Heart left ventricle (tissue), 16 donors: ENCODE results near the gene FBLN2. TPM values are rescaled to one million over a fixed set of nuclear protein-coding genes. Genes with fewer than 3 reads are reported as not detected.
A peak's percentile ranks its signal among the peaks of the same experiment; 100 is the strongest.

Experiments
- ATAC-seq, 4 donors: fragments of 200-7000 bp; cut with Tn5 transposase; one replicate each; pipeline ENCODE4 v1.9.1; 2020 to 2022; ENCODE audit warnings: moderate library complexity in 4 of 4, mild to moderate bottlenecking in 3 of 4, moderate number of reproducible peaks in 1 of 4
- DNase-seq, 5 donors: peaks; one replicate each; pipeline ENCODE4 v3.0.0-alpha.2; 2020
- H3K27ac ChIP-seq, 12 donors: fragments of 200-600 bp; sonication (generic) in 4 of 12; one replicate each; pipeline versions ENCODE4 v1.5.0 to v1.8.0; 2016 to 2022; ENCODE audit warnings: mild to moderate bottlenecking in 2 of 12
- H3K27me3 ChIP-seq, 9 donors: fragments of 200-600 bp; sonication (generic) in 2 of 9; one replicate each; pipeline versions ENCODE4 v1.5.1 to v1.8.0; 2016 to 2022; ENCODE audit warnings: mild to moderate bottlenecking in 3 of 9
- H3K36me3 ChIP-seq, 9 donors: fragments of 200-600 bp; sonication (generic) in 2 of 9; one replicate each; pipeline versions ENCODE4 v1.5.0 to v1.8.0; 2018 to 2022; ENCODE audit warnings: mild to moderate bottlenecking in 2 of 9
- H3K4me1 ChIP-seq, 12 donors: fragments of 200-600 bp; sonication (generic) in 4 of 12; one replicate each; pipeline versions ENCODE4 v1.5.0 to v1.8.0; 2016 to 2022; ENCODE audit warnings: mild to moderate bottlenecking in 3 of 12
- H3K4me3 ChIP-seq, 12 donors: fragments of 200-600 bp; sonication (generic) in 4 of 12; one replicate each; pipeline versions ENCODE4 v1.5.0 to v1.8.0; 2017 to 2022; ENCODE audit warnings: mild to moderate bottlenecking in 9 of 12, moderate library complexity in 4 of 12
- H3K9me3 ChIP-seq, 12 donors: fragments of 200-600 bp; sonication (generic) in 4 of 12; one replicate each; pipeline versions ENCODE4 v1.5.0 to v1.8.0; 2016 to 2022; ENCODE audit warnings: mild to moderate bottlenecking in 1 of 12
- CTCF ChIP-seq, 12 donors: fragments of 200-600 bp; sonication (generic) in 4 of 12; IDR thresholded peaks; one replicate each; pipeline versions ENCODE4 v1.5.0 to v1.8.0; 2018 to 2022; ENCODE audit warnings: antibody characterized with exemption in 12 of 12, mild to moderate bottlenecking in 5 of 12
- POLR2A ChIP-seq, 2 donors: fragments of 450-650 bp; IDR thresholded peaks; one replicate each; pipeline ENCODE4 v1.6.1; 2017; ENCODE audit warnings: antibody characterized with exemption in 2 of 2, mild to moderate bottlenecking in 2 of 2, moderate library complexity in 2 of 2
- WGBS, 4 donors: extraction: QIAGEN DNeasy Blood & Tissue Kit in 2 of 4; methylation state at CpG; one replicate each; pipeline versions ENCODE4 v1.1.5 to v1.1.7; 2013 to 2018; 5-methylcytosine and 5-hydroxymethylcytosine counted together
- intact Hi-C, 10 donors: fragments of 100-400 bp; cut with DNase I; formaldehyde crosslinking; loops; one replicate each; pipeline versions ENCODE4 v1.11.1 to v1.14.2; 2022
- polyA plus RNA-seq, 2 donors: library from polyadenylated mRNA; stranded (reverse); fragments of 200-250 nt; gene quantifications; one replicate each; pipeline ENCODE4 v1.2.3, GENCODE V29; 2013
- total RNA-seq, 9 donors: library from RNA; depleted of rRNA in 2 of 9; stranded (reverse); fragments of >200 nt in 2 of 9; fragmentation: NEBNext Ultra II Directional in 3 of 9; extraction: Animal tissue kit (Norgen Biotek cat#: 25700) in 3 of 9; gene quantifications; one replicate each; pipeline versions ENCODE4 v1.1.0 to v1.2.4, GENCODE V29; 2016 to 2023
- donor health status: ischemic (EF 13 %, LVEDD 7.1; RV severe dilation, severe dysfunction).
- donor health status: healthy with polysubstance abuse.
- donor health status: DM: no; HTN: yes; CAD: no.
- donor health status: DM: no; HTN: no; CAD: no.
- donor health status: ischemic (EF 25% LVEDD 6.9; RV normal size, moderate dysfunction).
- donor health status: ischemic (EF 25% LVEDD 5.7; RV mildly dilated, moderate dysfunction).
- donor health status: healthy.
- donor health status: DM: yes; HTN: yes; CAD: no.
- donor health status: ischemic (EF 35%, LVEDD 5.7; RV mildly dilated, moderate dysfunction).
- donor health status: nonischemic (EF 11% LVEDD 7.7; RV severe dilation, severe dysfunction).
- donor health status: DM: yes; HTN: yes; CAD: no.
- donor health status: PGD.
- donor health status: ischemic (EF 29% LVEDD 5.4; RV normal size, mild dysfunction).
- donor health status: nonischemic (EF 23%, LVEDD 6.1; RV moderate dilation, normal function).

The FBLN2 gene
- total and polyA plus RNA-seq, 11 donors: 16.5 to 118 (median 42.7) TPM

- TF ChIP-seq CTCF (IDR thresholded peaks at IDR 0.05) (no peak), POLR2A (IDR thresholded peaks at IDR 0.05) (no peak)
Measured at GRCh38 chr3:13507247-13507569, 41.7 kb upstream of the FBLN2 start.

GRCh38 chr3:13507570-13508339 is 41.2 kb upstream of the FBLN2 start:
- ATAC-seq (peak in 3 of 4 donors; percentile 32 to 55 (median 46)), DNase-seq (peak in 2 of 5 donors; percentile 53 to 64)
- peaks cover 0 to 12% (median 0%) of the 10 kb centered on the region in 9 donors for H3K36me3 ChIP-seq
- peaks cover 0 to 7% (median 0%) of the 10 kb centered on the region in 12 donors for H3K4me1 ChIP-seq
- WGBS, 4 donors: 58 to 68% (median 60%) methylated on average over 15 to 20 of the region's 20 CpGs
- no peak for TF ChIP-seq POLR2A (IDR thresholded peaks at IDR 0.05)
- TF ChIP-seq CTCF (IDR thresholded peaks at IDR 0.05): no peak
- no peaks in the 10 kb centered on the region for H3K27me3 ChIP-seq
- intact Hi-C loops: loop anchor here in 2 of 10 donors (5.0 to 10.0 kb wide), 2 partner anchors 57 to 60 kb away; no protein-coding TSS in a partner anchor
- H3K4me3 ChIP-seq: no peak overlapping the region
- H3K27ac ChIP-seq: peak overlapping the region in 1 of 12 donors; percentile 24
- H3K9me3 ChIP-seq: no peaks in the 10 kb centered on the region

More at GRCh38 chr3:13507247-13507569, 41.7 kb upstream of the FBLN2 start:
- Histone ChIP-seq H3K27me3 (no peaks in the 10 kb centered on the region), H3K9me3 (no peaks in the 10 kb centered on the region), H3K4me3 (no peak overlapping the region), H3K36me3 (peaks cover 0 to 12% (median 0%) of the 10 kb centered on the region in 9 donors), H3K27ac (peak overlapping the region in 1 of 12 donors; percentile 24), H3K4me1 (peaks cover 0 to 7% (median 0%) of the 10 kb centered on the region in 12 donors)
- DNase-seq: peak in 1 of 5 donors; percentile 10
- WGBS, 4 donors: 75 to 87% (median 78%) methylated on average over 3 of the region's 3 CpGs
- intact Hi-C loops: loop anchor here in 2 of 10 donors (5.0 to 10.0 kb wide), 2 partner anchors 58 to 60 kb away; no protein-coding TSS in a partner anchor
- ATAC-seq: no peak

- Histone ChIP-seq H3K27me3 (no peaks in the 10 kb centered on the region), H3K27ac (no peak overlapping the region), H3K9me3 (no peaks in the 10 kb centered on the region), H3K36me3 (peaks cover 0 to 11% (median 0%) of the 10 kb centered on the region in 9 donors), H3K4me1 (peaks cover 0 to 7% (median 0%) of the 10 kb centered on the region in 12 donors), H3K4me3 (no peak overlapping the region)
- WGBS, 4 donors: 90 to 97% (median 94%) methylated on average over 8 of the region's 8 CpGs
- no peak for ATAC-seq
- TF ChIP-seq CTCF (IDR thresholded peaks at IDR 0.05) (no peak), POLR2A (IDR thresholded peaks at IDR 0.05) (no peak)
- peak in 2 of 5 donors; percentile 27 to 46 for DNase-seq
- intact Hi-C loops: loop anchor here in 2 of 10 donors (5.0 to 10.0 kb wide), 2 partner anchors 56 to 59 kb away; no protein-coding TSS in a partner anchor
Measured at GRCh38 chr3:13508496-13508895, 40.4 kb upstream of the FBLN2 start.
